ENCODE data around the gene PITPNM3. TPM values are rescaled to one million over a fixed set of nuclear protein-coding genes. Genes with fewer than 3 reads are reported as not detected.

The PITPNM3 gene
- total RNA-seq, 1 donor, result 1.8 TPM

- Histone ChIP-seq H3K79me2 (ENCODE audit: insufficient read depth, low read length) (no peaks in the 10 kb centered on the region), H2AFZ (ENCODE audit: low read length) (no peak overlapping the region), H3K27me3 (ENCODE audit: insufficient read depth, low read length) (no peaks in the 10 kb centered on the region), H3K4me1 (ENCODE audit: insufficient read depth, low read length) (peaks cover 24% of the 10 kb centered on the region), H3K27ac (ENCODE audit: low read depth, low read length) (no peak overlapping the region), H4K20me1 (ENCODE audit: insufficient read depth, low read length) (no peaks in the 10 kb centered on the region), H3K4me2 (ENCODE audit: insufficient read depth, low read length) (no peak overlapping the region), H3K36me3 (ENCODE audit: insufficient read depth, low read length) (no peaks in the 10 kb centered on the region), H3K9me3 (ENCODE audit: low read depth, low read length) (no peaks in the 10 kb centered on the region), H3K4me3 (ENCODE audit: insufficient read depth, low read length) (no peak overlapping the region)
- TF ChIP-seq CTCF (IDR thresholded peaks at IDR 0.05; ENCODE audit: extremely low read depth, low read depth, low read length), result no peak
- no peak for DNase-seq (ENCODE audit: insufficient read length, low spot score, missing footprints)
Observed at GRCh38 chr17:6501359-6501758, 55.0 kb downstream of the PITPNM3 start.

- no peaks in the 10 kb centered on the region for H3K36me3 ChIP-seq (ENCODE audit: insufficient read depth, low read length)
- no peak for DNase-seq (ENCODE audit: insufficient read length, low spot score, missing footprints)
- H2AFZ ChIP-seq (ENCODE audit: low read length), result no peak overlapping the region
- no peaks in the 10 kb centered on the region for H3K9me3 ChIP-seq (ENCODE audit: low read depth, low read length)
- H3K4me2 ChIP-seq (ENCODE audit: insufficient read depth, low read length), result no peak overlapping the region
- no peaks in the 10 kb centered on the region for H3K79me2 ChIP-seq (ENCODE audit: insufficient read depth, low read length)
- no peak overlapping the region for H3K4me3 ChIP-seq (ENCODE audit: insufficient read depth, low read length)
- H4K20me1 ChIP-seq (ENCODE audit: insufficient read depth, low read length), result no peaks in the 10 kb centered on the region
- H3K27me3 ChIP-seq (ENCODE audit: insufficient read depth, low read length), result peaks cover 2% of the 10 kb centered on the region
- H3K27ac ChIP-seq (ENCODE audit: low read depth, low read length), result no peak overlapping the region
- peaks cover 21% of the 10 kb centered on the region for H3K4me1 ChIP-seq (ENCODE audit: insufficient read depth, low read length)
- no peak for TF ChIP-seq CTCF (IDR thresholded peaks at IDR 0.05; ENCODE audit: extremely low read depth, low read depth, low read length)
Observed at GRCh38 chr17:6498901-6499540, 57.3 kb downstream of the PITPNM3 start.

- Histone ChIP-seq H3K27me3 (ENCODE audit: insufficient read depth, low read length) (peaks cover 2% of the 10 kb centered on the region), H3K4me2 (ENCODE audit: insufficient read depth, low read length) (no peak overlapping the region), H3K4me1 (ENCODE audit: insufficient read depth, low read length) (peaks cover 24% of the 10 kb centered on the region), H3K4me3 (ENCODE audit: insufficient read depth, low read length) (no peak overlapping the region), H2AFZ (ENCODE audit: low read length) (no peak overlapping the region), H3K9me3 (ENCODE audit: low read depth, low read length) (no peaks in the 10 kb centered on the region), H3K79me2 (ENCODE audit: insufficient read depth, low read length) (no peaks in the 10 kb centered on the region), H4K20me1 (ENCODE audit: insufficient read depth, low read length) (no peaks in the 10 kb centered on the region), H3K36me3 (ENCODE audit: insufficient read depth, low read length) (no peaks in the 10 kb centered on the region), H3K27ac (ENCODE audit: low read depth, low read length) (no peak overlapping the region)
- DNase-seq (ENCODE audit: insufficient read length, low spot score, missing footprints), result no peak
- TF ChIP-seq CTCF (IDR thresholded peaks at IDR 0.05; ENCODE audit: extremely low read depth, low read depth, low read length), result no peak
Observed at GRCh38 chr17:6498356-6498755, 58.0 kb downstream of the PITPNM3 start.

GRCh38 chr17:6497496-6498221 is 58.7 kb downstream of the PITPNM3 start:
- no peak for TF ChIP-seq CTCF (IDR thresholded peaks at IDR 0.05; ENCODE audit: extremely low read depth, low read depth, low read length)
- Histone ChIP-seq H3K4me3 (ENCODE audit: insufficient read depth, low read length) (no peak overlapping the region), H3K36me3 (ENCODE audit: insufficient read depth, low read length) (no peaks in the 10 kb centered on the region), H3K4me2 (ENCODE audit: insufficient read depth, low read length) (no peak overlapping the region), H3K9me3 (ENCODE audit: low read depth, low read length) (no peaks in the 10 kb centered on the region), H4K20me1 (ENCODE audit: insufficient read depth, low read length) (no peaks in the 10 kb centered on the region), H3K4me1 (ENCODE audit: insufficient read depth, low read length) (peaks cover 24% of the 10 kb centered on the region), H3K27me3 (ENCODE audit: insufficient read depth, low read length) (peaks cover 2% of the 10 kb centered on the region), H3K27ac (ENCODE audit: low read depth, low read length) (no peak overlapping the region), H3K79me2 (ENCODE audit: insufficient read depth, low read length) (no peaks in the 10 kb centered on the region), H2AFZ (ENCODE audit: low read length) (no peak overlapping the region)
- DNase-seq (ENCODE audit: insufficient read length, low spot score, missing footprints), result no peak
